Brain microvascular endothelial cell (primary cell): ENCODE data around the gene BABAM2.

Source experiments
- DNase-seq: peaks from one replicate; pipeline ENCODE4 v3.0.0-alpha.2; 2020
- H3K27ac ChIP-seq: fragments of 250-450 bp; sonication (Bioruptor Pico); 2 replicates; pipeline ENCODE4 v1.5.1; 2020; ENCODE audit warnings: mild to moderate bottlenecking, moderate library complexity
- H3K27me3 ChIP-seq: fragments of 250-450 bp; sonication (Bioruptor Pico); replicated peaks from 2 replicates; pipeline ENCODE4 v1.5.1; 2020; ENCODE audit warnings: mild to moderate bottlenecking
- H3K36me3 ChIP-seq: fragments of 250-450 bp; sonication (Bioruptor Pico); replicated peaks from 2 replicates; pipeline ENCODE4 v1.5.1; 2020; ENCODE audit warnings: mild to moderate bottlenecking
- H3K4me3 ChIP-seq: 2 replicates; pipeline ENCODE4 v1.5.1; 2011; ENCODE audit warnings: low read depth, mild to moderate bottlenecking, control low read depth, low read length, moderate library complexity
- in situ Hi-C: cut with HindIII; loops from 2 replicates; pipeline ENCODE4 v1.10.0; 2017; ENCODE audit warnings: low sequenced_read_pairs, low pct_ligation_motif_present
- TF ChIP-seq, protein P1 (sequence below): IDR thresholded peaks from 2 replicates; pipeline ENCODE4 v1.5.1; 2011; ENCODE audit warnings: low read depth, mild to moderate bottlenecking, moderate library complexity, low read length, control low read depth, inconsistent platforms; ENCODE audit errors: missing control alignments

Gene BABAM2

GRCh38 chr2:27849558-27850205 is 40.8 kb upstream of the BABAM2 start:
- in situ Hi-C loops = no loop called here

DNA sequence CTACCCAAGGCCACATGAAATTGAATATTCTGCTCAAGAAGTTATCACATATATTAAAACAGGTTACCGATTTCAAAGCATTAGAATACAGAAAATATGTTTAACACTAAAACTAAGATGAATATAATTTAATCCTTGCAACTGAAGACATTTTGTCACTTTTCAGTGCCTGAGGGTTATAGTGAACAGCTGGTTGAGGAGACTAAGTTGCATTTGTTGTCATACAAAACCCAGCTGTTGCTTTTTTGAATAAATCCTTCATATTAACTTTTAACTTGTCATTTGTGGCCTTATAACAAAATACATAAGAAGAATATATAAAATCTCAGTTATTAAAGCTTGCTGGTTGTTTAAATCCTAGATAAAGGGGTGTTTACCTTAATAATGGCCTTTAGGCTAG is 37.8 kb upstream of the BABAM2 start:
- Histone ChIP-seq H3K27ac (no peak overlapping the region), H3K27me3 (no peaks in the 10 kb centered on the region), H3K36me3 (no peaks in the 10 kb centered on the region), H3K4me3 (no peak overlapping the region)
- no peak for DNase-seq
- in situ Hi-C loops = no loop called here
- TF ChIP-seq, protein P1, sequence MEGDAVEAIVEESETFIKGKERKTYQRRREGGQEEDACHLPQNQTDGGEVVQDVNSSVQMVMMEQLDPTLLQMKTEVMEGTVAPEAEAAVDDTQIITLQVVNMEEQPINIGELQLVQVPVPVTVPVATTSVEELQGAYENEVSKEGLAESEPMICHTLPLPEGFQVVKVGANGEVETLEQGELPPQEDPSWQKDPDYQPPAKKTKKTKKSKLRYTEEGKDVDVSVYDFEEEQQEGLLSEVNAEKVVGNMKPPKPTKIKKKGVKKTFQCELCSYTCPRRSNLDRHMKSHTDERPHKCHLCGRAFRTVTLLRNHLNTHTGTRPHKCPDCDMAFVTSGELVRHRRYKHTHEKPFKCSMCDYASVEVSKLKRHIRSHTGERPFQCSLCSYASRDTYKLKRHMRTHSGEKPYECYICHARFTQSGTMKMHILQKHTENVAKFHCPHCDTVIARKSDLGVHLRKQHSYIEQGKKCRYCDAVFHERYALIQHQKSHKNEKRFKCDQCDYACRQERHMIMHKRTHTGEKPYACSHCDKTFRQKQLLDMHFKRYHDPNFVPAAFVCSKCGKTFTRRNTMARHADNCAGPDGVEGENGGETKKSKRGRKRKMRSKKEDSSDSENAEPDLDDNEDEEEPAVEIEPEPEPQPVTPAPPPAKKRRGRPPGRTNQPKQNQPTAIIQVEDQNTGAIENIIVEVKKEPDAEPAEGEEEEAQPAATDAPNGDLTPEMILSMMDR = no peak

More at GRCh38 chr2:27849558-27850205, 40.8 kb upstream of the BABAM2 start:
- H3K27me3 ChIP-seq = no peaks in the 10 kb centered on the region
- no peak for DNase-seq
- H3K4me3 ChIP-seq = no peak overlapping the region
- H3K27ac ChIP-seq = no peak overlapping the region
- TF ChIP-seq, protein P1 = no peak
- H3K36me3 ChIP-seq = no peaks in the 10 kb centered on the region

GRCh38 chr2:27854229-27854862 is 36.2 kb upstream of the BABAM2 start:
- Histone ChIP-seq H3K36me3 (no peaks in the 10 kb centered on the region), H3K27me3 (no peaks in the 10 kb centered on the region), H3K27ac (no peak overlapping the region), H3K4me3 (no peak overlapping the region)
- no peak for DNase-seq
- in situ Hi-C loops = no loop called here
- TF ChIP-seq, protein P1 = no peak

GRCh38 chr2:27855476-27855875 is 35.1 kb upstream of the BABAM2 start:
- TF ChIP-seq, protein P1 = no peak
- no peak for DNase-seq
- in situ Hi-C loops = no loop called here

GRCh38 chr2:27856386-27856785 is 34.1 kb upstream of the BABAM2 start:
- Histone ChIP-seq H3K36me3 (no peaks in the 10 kb centered on the region), H3K27me3 (no peaks in the 10 kb centered on the region), H3K27ac (no peak overlapping the region), H3K4me3 (no peak overlapping the region)
- no peak for DNase-seq
- TF ChIP-seq, protein P1 = no peak
- in situ Hi-C loops = no loop called here

More at GRCh38 chr2:27855476-27855875, 35.1 kb upstream of the BABAM2 start:
- H3K27ac ChIP-seq = no peak overlapping the region
- H3K4me3 ChIP-seq = no peak overlapping the region
- no peaks in the 10 kb centered on the region for H3K36me3 ChIP-seq
- no peaks in the 10 kb centered on the region for H3K27me3 ChIP-seq
